ENCODE data around the gene SMURF2. TPM values are rescaled to one million over a fixed set of nuclear protein-coding genes. Genes with fewer than 3 reads are reported as not detected.
A peak's percentile ranks its signal among the peaks of the same experiment; 100 is the strongest.

The SMURF2 gene
- total and polyA plus RNA-seq, 9 of the 15 experiments (the other 6 are each of a cell fraction or from before 2014, with no cell fraction given) = 3.8 to 22.0 (median 14.8) TPM

DNA sequence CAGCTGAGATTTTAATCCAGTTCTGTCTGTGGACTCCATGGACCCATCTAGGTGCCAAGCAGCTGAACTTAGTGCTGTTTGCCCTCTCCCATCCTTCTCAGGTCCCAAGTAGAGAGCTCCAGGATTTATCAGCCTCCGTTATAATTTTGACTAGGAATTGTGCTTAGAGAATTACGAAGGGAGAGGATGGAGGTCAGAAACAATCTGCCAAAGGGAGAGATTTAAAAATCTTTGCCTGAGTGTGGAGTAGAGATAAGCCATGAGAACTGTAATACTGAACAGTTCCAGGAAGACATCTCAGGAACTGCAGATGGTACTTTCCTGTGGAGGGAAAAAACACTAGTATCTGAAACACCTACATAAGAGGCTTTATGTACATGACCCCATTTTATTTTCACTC lies 128.3 kb downstream of the SMURF2 start:
- 5% methylated on average over 2 of the region's 2 CpGs for WGBS (ENCODE audit: insufficient coverage, low coverage, missing lambda C conversion rate)
- Histone ChIP-seq H3K27me3 (ENCODE audit: control insufficient read depth in 2 of 2, insufficient read depth in 2 of 2, low read length in 2 of 2) (no peaks in the 10 kb centered on the region), H3K9ac (ENCODE audit: insufficient read depth in 1 of 2, low read depth in 2 of 2, low read length in 2 of 2) (no peak overlapping the region), H3K79me2 (ENCODE audit: control insufficient read depth, insufficient read depth, low read length) (no peaks in the 10 kb centered on the region), H4K20me1 (replicated peaks; ENCODE audit: control insufficient read depth, insufficient read depth, low read length) (no peaks in the 10 kb centered on the region), H3K9me3 (replicated peaks; ENCODE audit: control insufficient read depth, insufficient read depth, low read depth, low read length) (no peaks in the 10 kb centered on the region), H3K27ac (ENCODE audit: extremely low read depth, low read depth, low read length) (no peak overlapping the region), H2AFZ (ENCODE audit: low read depth, low read length) (no peak overlapping the region), H3K9me1 (ENCODE audit: control insufficient read depth, insufficient read depth, low read length) (no peaks in the 10 kb centered on the region), H3K36me3 (ENCODE audit: control insufficient read depth, insufficient read depth, low read length) (peaks cover 100% of the 10 kb centered on the region), H3K4me3 (no peak overlapping the region), H3K4me2 (ENCODE audit: insufficient read depth, low read length) (no peak overlapping the region), H3K4me1 (replicated peaks in 1 of 2; ENCODE audit: control insufficient read depth in 2 of 2, insufficient read depth in 2 of 2, low read length in 2 of 2) (peaks cover 0 to 19% of the 10 kb centered on the region in 2 experiments; a peak in 3 of 5 replicates)
- POLR2A ChIA-PET = interaction anchor here (0.6 to 4.1 kb wide), 9 partner anchors 9 to 211 kb away, joined by 3 to 36 read pairs (median 3); partner anchors contain the start of genes CEP95 and DDX5
- intact Hi-C loops (cut with micrococcal nuclease) (loop anchor here (2.0 to 10.0 kb wide), 2 partner anchors 69 to 111 kb away; no protein-coding TSS in a partner anchor), in situ Hi-C loops (cut with MboI) (no loop called here)
- no TSS peak for BruUV-seq (replicated peaks)
- DNase-seq (ENCODE audit: extremely low read depth in 1 of 4, low spot score in 3 of 4) = peak in 2 of 4 experiments; percentile 24 to 45
- CTCF ChIA-PET (ENCODE audit: low intra/inter-chr PET ratio) = interaction anchor here (0.5 kb wide), 1 partner anchor 129 kb away, joined by 3 read pairs; no protein-coding TSS in a partner anchor
- no peak for FAIRE-seq
- peak; percentile 37 for ATAC-seq
- TF ChIP-seq ZNF311 (CRISPR knock-in tag; IDR thresholded peaks at IDR 0.05) = 0 out of 2 replicates have a peak, but pooled peaks have one; percentile 41
- TF ChIP-seq HDAC1 (IDR thresholded peaks at IDR 0.05) = peak; percentile 97 to 100
- TF ChIP-seq, protein P1, sequence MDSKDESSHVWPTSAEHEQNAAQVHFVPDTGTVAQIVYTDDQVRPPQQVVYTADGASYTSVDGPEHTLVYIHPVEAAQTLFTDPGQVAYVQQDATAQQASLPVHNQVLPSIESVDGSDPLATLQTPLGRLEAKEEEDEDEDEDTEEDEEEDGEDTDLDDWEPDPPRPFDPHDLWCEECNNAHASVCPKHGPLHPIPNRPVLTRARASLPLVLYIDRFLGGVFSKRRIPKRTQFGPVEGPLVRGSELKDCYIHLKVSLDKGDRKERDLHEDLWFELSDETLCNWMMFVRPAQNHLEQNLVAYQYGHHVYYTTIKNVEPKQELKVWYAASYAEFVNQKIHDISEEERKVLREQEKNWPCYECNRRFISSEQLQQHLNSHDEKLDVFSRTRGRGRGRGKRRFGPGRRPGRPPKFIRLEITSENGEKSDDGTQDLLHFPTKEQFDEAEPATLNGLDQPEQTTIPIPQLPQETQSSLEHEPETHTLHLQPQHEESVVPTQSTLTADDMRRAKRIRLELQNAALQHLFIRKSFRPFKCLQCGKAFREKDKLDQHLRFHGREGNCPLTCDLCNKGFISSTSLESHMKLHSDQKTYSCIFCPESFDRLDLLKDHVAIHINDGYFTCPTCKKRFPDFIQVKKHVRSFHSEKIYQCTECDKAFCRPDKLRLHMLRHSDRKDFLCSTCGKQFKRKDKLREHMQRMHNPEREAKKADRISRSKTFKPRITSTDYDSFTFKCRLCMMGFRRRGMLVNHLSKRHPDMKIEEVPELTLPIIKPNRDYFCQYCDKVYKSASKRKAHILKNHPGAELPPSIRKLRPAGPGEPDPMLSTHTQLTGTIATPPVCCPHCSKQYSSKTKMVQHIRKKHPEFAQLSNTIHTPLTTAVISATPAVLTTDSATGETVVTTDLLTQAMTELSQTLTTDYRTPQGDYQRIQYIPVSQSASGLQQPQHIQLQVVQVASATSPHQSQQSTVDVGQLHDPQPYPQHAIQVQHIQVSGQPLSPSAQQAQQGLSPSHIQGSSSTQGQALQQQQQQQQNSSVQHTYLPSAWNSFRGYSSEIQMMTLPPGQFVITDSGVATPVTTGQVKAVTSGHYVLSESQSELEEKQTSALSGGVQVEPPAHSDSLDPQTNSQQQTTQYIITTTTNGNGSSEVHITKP (IDR thresholded peaks at IDR 0.05; ENCODE audit: partially characterized antibody) = peak; percentile 79
- no peak for TF ChIP-seq NUFIP1 (IDR thresholded peaks at IDR 0.05; ENCODE audit: partially characterized antibody)
- peak; percentile 81 for TF ChIP-seq HDAC3 (IDR thresholded peaks at IDR 0.05; ENCODE audit: borderline replicate concordance, partially characterized antibody)
- TF ChIP-seq NFIC (IDR thresholded peaks at IDR 0.05) = peak; percentile 63
- no peak for TF ChIP-seq TAF9B (IDR thresholded peaks at IDR 0.05; ENCODE audit: partially characterized antibody)
- TF ChIP-seq TEAD4 (IDR thresholded peaks at IDR 0.05; ENCODE audit: low read length) = peak; percentile 83; the same call in 1 of the 2 replicates
- no peak for TF ChIP-seq TEAD4 (CRISPR knock-in tag; IDR thresholded peaks at IDR 0.05; ENCODE audit: borderline replicate concordance)
- TF ChIP-seq POLR2B (IDR thresholded peaks at IDR 0.05; ENCODE audit: low read depth, partially characterized antibody) = no peak
- TF ChIP-seq HMG20A (CRISPR knock-in tag; conservative IDR thresholded peaks at IDR 0.05) = peak; percentile 87
- no peak for TF ChIP-seq ZNF232 (CRISPR knock-in tag; IDR thresholded peaks at IDR 0.05)
- TF ChIP-seq MYNN (IDR thresholded peaks at IDR 0.05) = peak; percentile 19; the same call in 1 of the 2 replicates
- no peak for TF ChIP-seq MYNN (CRISPR knock-in tag; IDR thresholded peaks at IDR 0.05)
- TF ChIP-seq, protein P2, sequence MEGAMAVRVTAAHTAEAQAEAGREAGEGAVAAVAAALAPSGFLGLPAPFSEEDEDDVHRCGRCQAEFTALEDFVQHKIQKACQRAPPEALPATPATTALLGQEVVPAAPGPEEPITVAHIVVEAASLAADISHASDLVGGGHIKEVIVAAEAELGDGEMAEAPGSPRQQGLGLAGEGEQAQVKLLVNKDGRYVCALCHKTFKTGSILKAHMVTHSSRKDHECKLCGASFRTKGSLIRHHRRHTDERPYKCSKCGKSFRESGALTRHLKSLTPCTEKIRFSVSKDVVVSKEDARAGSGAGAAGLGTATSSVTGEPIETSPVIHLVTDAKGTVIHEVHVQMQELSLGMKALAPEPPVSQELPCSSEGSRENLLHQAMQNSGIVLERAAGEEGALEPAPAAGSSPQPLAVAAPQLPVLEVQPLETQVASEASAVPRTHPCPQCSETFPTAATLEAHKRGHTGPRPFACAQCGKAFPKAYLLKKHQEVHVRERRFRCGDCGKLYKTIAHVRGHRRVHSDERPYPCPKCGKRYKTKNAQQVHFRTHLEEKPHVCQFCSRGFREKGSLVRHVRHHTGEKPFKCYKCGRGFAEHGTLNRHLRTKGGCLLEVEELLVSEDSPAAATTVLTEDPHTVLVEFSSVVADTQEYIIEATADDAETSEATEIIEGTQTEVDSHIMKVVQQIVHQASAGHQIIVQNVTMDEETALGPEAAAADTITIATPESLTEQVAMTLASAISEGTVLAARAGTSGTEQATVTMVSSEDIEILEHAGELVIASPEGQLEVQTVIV (CRISPR knock-in tag; IDR thresholded peaks at IDR 0.05; ENCODE audit: borderline replicate concordance) = no peak

Measured in K562 (cell line).